Hypothalamus (tissue), 51 donors: ENCODE data around the gene GNB2.
"Not testable (repeated sequence)": the region's sequence is repeated elsewhere in the genome, so short reads cannot be mapped to it uniquely, and the experiment has no call there.

Experiments used
- DNase-seq, 51 donors: peaks; one replicate each; lab custom pipeline; 2025; lab: John Stamatoyannopoulos, UW

GNB2 gene

GRCh38 chr7:100723732-100724275 lies 50.3 kb downstream of the GNB2 start:
- DNase-seq = no peak

GRCh38 chr7:100724364-100724763 lies 50.8 kb downstream of the GNB2 start:
- not testable (repeated sequence) for DNase-seq

GRCh38 chr7:100726996-100727761 lies 53.6 kb downstream of the GNB2 start:
- no peak for DNase-seq

GRCh38 chr7:100728196-100728595 lies 54.7 kb downstream of the GNB2 start:
- no peak for DNase-seq
